Ascending aorta (tissue), 2 donors: ENCODE data around the gene SLIT3. TPM values are rescaled to one million over a fixed set of nuclear protein-coding genes. Genes with fewer than 3 reads are reported as not detected.

Experiments used
- DNase-seq, 2 donors: peaks; one replicate each; pipeline ENCODE4 v3.0.0-alpha.2; 2019; ENCODE audit warnings: low spot score in 2 of 2
- H3K27ac ChIP-seq, 2 donors: fragments of 200-600 bp; sonication (generic); one replicate each; pipeline ENCODE4 v1.5.1; 2016 to 2017; ENCODE audit warnings: mild to moderate bottlenecking in 1 of 2
- H3K27me3 ChIP-seq: fragments of 200-600 bp; sonication (generic); one replicate; pipeline ENCODE4 v1.5.1; 2017
- H3K36me3 ChIP-seq, 2 donors: fragments of 200-600 bp; sonication (generic); one replicate each; pipeline ENCODE4 v1.5.1; 2016
- H3K4me1 ChIP-seq, 2 donors: fragments of 200-600 bp; sonication (generic); one replicate each; pipeline ENCODE4 v1.5.1; 2016 to 2017; ENCODE audit warnings: mild to moderate bottlenecking in 1 of 2
- H3K4me3 ChIP-seq, 2 donors: fragments of 200-600 bp; sonication (generic); one replicate each; pipeline ENCODE4 v1.5.1; 2016 to 2017; ENCODE audit warnings: mild to moderate bottlenecking in 1 of 2
- H3K9me3 ChIP-seq, 2 donors: fragments of 200-600 bp; sonication (generic); one replicate each; pipeline ENCODE4 v1.5.1; 2016
- intact Hi-C: fragments of 100-400 bp; cut with DNase I; formaldehyde crosslinking; loops from one replicate; pipeline ENCODE4 v1.15.1; 2023
- total RNA-seq: library from RNA; depleted of rRNA; stranded (reverse); fragments of >200 nt; gene quantifications from one replicate; pipeline ENCODE4 v1.1.0, GENCODE V29; 2016
- TF ChIP-seq, protein P1 (sequence below), 3 experiments: fragments of 200-600 bp in 2 of 3; fragments of 450-650 bp in 1 of 3; sonication (generic) in 2 of 3; IDR thresholded peaks; one replicate each; pipeline ENCODE4 v1.5.1; 2016 to 2019; ENCODE audit warnings: antibody characterized with exemption in 3 of 3, mild to moderate bottlenecking in 1 of 3, moderate library complexity in 1 of 3

The SLIT3 gene
- total RNA-seq, 1 donor from 2014 or later: 128 TPM

DNA sequence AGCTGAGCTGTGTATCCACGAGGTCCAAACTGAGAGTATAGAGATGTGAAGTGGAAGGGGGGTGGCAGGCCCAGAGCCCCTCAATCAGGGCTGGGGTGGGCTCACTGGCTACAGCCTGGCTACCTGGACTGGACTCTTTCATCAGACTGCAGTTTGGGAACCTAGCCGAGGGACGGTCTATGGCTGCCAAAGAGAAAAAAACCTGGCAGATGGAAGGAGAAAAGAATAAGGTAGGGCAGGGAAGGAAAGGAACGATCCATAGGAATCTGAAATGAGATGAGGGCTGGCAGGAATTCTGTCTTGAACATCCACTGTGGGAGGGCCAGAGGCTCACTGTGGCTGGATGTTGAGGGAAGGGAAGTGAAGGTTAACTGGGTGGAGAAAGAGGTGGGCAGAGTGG, 497.4 kb downstream of the SLIT3 start:
- Histone ChIP-seq H3K9me3 (no peaks in the 10 kb centered on the region), H3K27ac (no peak overlapping the region), H3K4me1 (peaks cover 0 to under 1% of the 10 kb centered on the region in 2 donors), H3K4me3 (no peak overlapping the region), H3K36me3 (peaks cover 3 to 9% of the 10 kb centered on the region in 2 donors), H3K27me3 (no peaks in the 10 kb centered on the region)
- TF ChIP-seq, protein P1, sequence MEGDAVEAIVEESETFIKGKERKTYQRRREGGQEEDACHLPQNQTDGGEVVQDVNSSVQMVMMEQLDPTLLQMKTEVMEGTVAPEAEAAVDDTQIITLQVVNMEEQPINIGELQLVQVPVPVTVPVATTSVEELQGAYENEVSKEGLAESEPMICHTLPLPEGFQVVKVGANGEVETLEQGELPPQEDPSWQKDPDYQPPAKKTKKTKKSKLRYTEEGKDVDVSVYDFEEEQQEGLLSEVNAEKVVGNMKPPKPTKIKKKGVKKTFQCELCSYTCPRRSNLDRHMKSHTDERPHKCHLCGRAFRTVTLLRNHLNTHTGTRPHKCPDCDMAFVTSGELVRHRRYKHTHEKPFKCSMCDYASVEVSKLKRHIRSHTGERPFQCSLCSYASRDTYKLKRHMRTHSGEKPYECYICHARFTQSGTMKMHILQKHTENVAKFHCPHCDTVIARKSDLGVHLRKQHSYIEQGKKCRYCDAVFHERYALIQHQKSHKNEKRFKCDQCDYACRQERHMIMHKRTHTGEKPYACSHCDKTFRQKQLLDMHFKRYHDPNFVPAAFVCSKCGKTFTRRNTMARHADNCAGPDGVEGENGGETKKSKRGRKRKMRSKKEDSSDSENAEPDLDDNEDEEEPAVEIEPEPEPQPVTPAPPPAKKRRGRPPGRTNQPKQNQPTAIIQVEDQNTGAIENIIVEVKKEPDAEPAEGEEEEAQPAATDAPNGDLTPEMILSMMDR (IDR thresholded peaks at IDR 0.05): no peak
- DNase-seq: no peak
- intact Hi-C loops: no loop called here

DNA sequence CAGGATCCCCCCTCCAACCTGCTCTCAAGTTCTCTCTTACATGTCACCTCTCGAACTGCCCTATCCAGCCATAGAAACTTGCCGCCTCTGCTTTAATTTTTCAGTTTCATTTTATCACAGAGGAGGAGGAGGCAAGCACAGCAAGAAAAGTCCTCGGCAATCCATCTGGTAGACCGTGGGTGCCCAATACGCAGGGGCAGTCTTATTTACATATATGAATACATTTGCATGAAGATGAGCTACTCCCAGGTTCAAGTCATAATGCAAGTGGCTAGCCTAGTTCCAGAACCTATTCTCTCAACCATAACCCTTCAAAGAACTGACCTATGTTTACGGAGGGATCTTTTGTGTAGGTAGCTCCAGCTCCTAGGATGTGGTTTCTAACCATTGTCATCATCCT, 498.6 kb downstream of the SLIT3 start:
- DNase-seq: no peak
- Histone ChIP-seq H3K27ac (no peak overlapping the region), H3K36me3 (peaks cover 3 to 9% of the 10 kb centered on the region in 2 donors), H3K9me3 (no peaks in the 10 kb centered on the region), H3K4me3 (no peak overlapping the region), H3K4me1 (no peaks in the 10 kb centered on the region), H3K27me3 (no peaks in the 10 kb centered on the region)
- intact Hi-C loops: no loop called here
- TF ChIP-seq, protein P1 (IDR thresholded peaks at IDR 0.05): no peak

DNA sequence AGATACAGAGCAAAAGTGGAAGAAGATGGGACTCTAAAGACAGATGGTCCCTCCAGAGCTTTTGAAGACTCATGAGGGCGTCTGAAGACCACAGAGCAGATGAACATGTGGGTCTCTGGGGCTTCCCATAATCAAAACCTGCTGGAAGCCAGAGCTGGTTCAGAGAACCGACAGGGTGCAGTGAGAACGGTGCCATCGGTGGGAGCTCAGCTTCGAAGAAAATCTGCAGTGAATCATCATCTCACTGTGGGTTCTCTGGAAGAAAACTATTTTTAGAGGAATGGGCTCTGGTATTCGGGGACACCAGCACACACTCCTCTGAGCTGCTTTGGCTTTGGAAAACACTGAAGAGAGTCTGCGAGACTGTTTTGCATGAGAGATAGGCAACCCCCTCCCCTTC, 499.4 kb downstream of the SLIT3 start:
- no peaks in the 10 kb centered on the region for H3K27me3 ChIP-seq
- TF ChIP-seq, protein P1 (IDR thresholded peaks at IDR 0.05): no peak
- no peaks in the 10 kb centered on the region for H3K4me1 ChIP-seq
- H3K9me3 ChIP-seq: no peaks in the 10 kb centered on the region
- H3K27ac ChIP-seq: no peak overlapping the region
- peaks cover 3 to 9% of the 10 kb centered on the region in 2 donors for H3K36me3 ChIP-seq
- no peak overlapping the region for H3K4me3 ChIP-seq
- DNase-seq: no peak
- intact Hi-C loops: no loop called here

DNA sequence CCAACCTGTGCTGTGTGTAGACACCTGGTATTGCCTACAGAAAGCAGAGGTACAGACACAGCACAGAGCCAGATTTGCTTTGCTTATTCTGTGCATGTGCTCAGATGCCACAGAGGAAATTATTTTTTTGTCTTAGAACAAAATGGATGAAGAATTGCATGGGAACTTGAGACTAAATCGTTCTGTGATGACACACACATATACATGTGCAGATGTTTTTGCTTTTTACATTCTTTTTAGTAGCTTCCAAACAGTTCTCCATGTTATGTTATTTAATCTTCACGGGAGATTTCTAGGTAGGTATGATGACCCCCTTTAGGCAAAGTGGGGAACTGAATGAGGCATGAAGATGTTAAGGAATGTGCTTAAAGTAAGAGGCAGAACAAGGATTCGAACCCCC, 500.2 kb downstream of the SLIT3 start:
- no peak for DNase-seq
- H3K4me3 ChIP-seq: no peak overlapping the region
- no peaks in the 10 kb centered on the region for H3K4me1 ChIP-seq
- no peak overlapping the region for H3K27ac ChIP-seq
- TF ChIP-seq, protein P1 (IDR thresholded peaks at IDR 0.05): no peak
- no peaks in the 10 kb centered on the region for H3K27me3 ChIP-seq
- H3K9me3 ChIP-seq: no peaks in the 10 kb centered on the region
- intact Hi-C loops: no loop called here
- H3K36me3 ChIP-seq: peaks cover under 1 to 4% of the 10 kb centered on the region in 2 donors

DNA sequence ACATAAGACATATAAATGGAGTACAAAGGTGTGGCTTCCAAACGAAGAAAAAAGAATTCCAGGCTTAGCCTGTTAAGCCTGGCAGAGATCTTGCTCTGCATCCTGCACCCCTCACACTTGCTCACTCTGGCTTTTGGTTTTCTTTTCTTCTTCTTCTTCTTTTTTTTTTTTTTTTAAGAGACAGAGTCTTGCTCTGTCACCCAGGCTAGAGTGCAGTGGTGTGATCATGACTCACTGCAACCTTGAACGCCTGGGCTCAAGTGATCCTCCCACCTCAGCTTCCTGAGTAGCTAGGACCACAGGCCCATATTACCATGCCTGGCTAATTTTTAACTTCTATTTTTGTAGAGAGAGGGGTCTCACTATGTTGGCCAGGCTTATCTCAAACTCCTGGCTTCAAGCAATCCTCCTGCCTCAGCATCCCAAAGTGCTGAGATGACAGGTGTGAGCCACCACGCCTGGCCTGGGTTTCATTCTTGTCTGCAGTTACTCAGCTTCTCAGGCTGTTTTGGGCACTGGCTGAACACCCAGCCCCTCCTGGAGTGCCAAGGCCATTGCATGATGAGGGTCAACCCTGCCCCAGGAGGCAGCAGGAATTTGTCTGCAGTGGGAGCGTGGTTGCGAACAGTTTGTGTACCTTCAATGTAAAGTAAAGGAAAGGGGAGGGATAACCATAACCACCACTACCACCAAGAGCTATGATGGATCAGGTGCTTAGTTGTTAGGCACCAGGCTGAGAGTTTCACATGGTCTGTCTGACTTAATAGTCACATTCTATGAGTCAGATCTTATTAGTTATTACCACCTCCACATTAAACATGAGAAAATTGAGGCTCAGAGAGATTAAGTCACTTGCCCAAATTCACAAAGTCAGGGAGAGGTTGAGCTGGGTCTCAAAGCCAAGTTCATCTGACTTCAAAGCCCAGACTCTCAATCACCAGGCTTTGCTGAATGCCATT, 502.6 kb downstream of the SLIT3 start:
- intact Hi-C loops: no loop called here
- no peaks in the 10 kb centered on the region for H3K36me3 ChIP-seq
- peaks cover 0 to 8% of the 10 kb centered on the region in 2 donors for H3K4me1 ChIP-seq
- TF ChIP-seq, protein P1 (IDR thresholded peaks at IDR 0.05): no peak
- no peak overlapping the region for H3K27ac ChIP-seq
- H3K4me3 ChIP-seq: no peak overlapping the region
- H3K9me3 ChIP-seq: no peaks in the 10 kb centered on the region
- no peaks in the 10 kb centered on the region for H3K27me3 ChIP-seq
- no peak for DNase-seq
